ENCODE data around the gene TEX52.

DNA sequence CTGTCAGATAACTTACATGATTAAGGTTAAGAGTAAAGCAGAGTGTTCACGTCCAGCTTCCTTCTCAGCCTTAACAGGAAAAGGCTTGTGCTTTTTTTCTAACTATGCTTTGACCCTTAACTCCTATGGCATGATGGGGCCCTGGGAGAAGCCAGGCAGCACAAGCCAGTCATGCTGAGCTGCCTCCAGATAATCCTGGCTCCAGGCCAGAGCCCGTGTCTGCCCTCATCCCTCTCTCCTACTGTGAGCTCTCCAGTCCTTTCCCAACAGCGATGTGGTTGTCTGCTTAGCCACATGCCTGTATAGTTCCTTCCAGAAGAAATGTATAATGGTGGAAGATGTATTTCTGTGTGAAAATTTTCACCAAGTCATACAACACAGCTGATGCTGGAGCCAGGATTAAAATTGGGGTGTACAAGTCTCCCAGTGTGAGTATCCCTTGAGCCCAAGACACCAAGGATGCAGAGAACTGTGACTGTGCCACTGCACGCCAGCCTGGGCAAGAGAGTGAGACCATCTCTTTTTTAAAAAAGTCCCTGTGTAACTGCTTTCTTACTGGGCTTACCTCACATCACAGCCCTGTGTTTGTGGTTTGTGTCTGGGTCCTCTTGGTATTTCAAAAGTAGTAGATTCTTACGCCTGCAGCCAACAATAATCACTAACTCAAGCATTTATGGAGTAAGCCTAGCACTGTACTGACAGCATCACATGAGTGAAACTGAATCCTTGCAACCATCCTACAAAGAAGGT is 52.3 kb downstream of the TEX52 start:
- no peak for TF ChIP-seq TAF1 (IDR thresholded peaks at IDR 0.05; ENCODE audit: low read depth, low read length)
- TF ChIP-seq POLR2AphosphoS5 (IDR thresholded peaks at IDR 0.05; ENCODE audit: low read depth, low read length), result no peak

All from GM12891 (cell line).